GM19452 (cell line): ENCODE results near the gene SOAT1.
"Not testable (repeated sequence)": the region's sequence is repeated elsewhere in the genome, so short reads cannot be mapped to it uniquely, and the experiment has no call there.

Experiments
- ATAC-seq: cut with Tn5 transposase; IDR thresholded peaks from one replicate; pipeline ENCODE4 v1.9.1; 2021; ENCODE audit not compliant: unreplicated experiment

SOAT1 gene

GRCh38 chr1:179351281-179351680 lies 57.7 kb downstream of the SOAT1 start:
- no peak for ATAC-seq

GRCh38 chr1:179352236-179352635 lies 58.6 kb downstream of the SOAT1 start:
- no peak for ATAC-seq

GRCh38 chr1:179353546-179353945 lies 59.9 kb downstream of the SOAT1 start:
- no peak for ATAC-seq

DNA sequence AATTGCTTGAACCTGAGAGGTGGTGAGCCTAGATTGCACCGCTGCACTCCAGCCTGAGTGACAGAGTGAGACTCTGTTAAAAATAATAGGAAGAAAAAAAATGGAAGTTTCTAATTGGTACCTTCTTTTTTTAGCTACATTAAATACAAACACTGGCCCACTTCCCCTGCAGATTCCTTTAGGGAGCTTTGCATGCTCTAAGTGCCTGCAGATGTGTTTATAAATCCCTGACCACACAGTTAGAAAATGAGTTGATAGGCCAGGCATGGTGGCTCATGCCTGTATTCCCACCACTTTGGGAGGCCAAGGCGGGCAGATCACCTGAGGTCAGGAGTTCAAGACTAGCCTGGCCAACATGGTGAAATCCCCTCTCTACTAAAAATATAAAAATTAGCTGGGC lies 68.0 kb downstream of the SOAT1 start:
- ATAC-seq = not testable (repeated sequence)

- peak; percentile 97 for ATAC-seq
Observed at GRCh38 chr1:179365342-179366092, 71.9 kb downstream of the SOAT1 start, which contains the start of gene AXDND1. Gene AXDND1 (plus strand): TSS chr1:179365971. CDS start chr1:179366510, 539 bp downstream.

DNA sequence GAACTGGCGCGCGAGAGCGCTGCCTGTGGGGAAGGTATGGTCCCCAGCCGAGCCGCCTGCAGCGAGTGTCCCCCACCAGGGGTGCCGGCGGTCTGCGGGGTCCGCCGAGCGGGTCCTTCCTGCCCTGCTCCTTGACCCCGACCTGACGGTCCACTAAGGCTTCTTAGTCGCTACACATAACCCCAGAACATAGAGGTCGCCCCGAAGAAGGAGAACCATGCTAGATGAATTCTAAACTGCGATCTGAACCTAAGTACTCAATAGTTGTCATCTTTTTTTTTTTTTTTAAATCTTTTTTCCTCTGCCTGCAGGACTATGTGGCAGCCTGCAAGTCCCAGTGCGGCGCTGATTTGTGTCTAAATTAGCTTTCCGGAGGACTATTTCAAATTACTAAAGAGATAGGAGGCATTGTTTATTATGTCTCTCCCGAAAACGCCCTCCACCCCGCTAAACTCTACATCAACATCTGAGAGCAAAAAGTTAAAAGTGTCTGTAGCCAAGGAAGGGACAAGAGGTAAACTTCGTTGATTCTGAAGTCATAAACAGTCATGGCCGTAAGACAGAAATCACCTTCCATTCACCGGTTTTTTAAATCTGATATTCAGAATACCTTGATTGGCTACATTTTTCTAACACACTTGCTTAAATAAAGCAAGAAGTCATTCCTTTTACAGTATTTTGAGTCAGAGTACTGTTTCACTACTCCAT lies 72.7 kb downstream of the SOAT1 start:
- ATAC-seq = peak; percentile 26

- ATAC-seq = peak; percentile 27
Observed at GRCh38 chr1:179369751-179370341, 76.2 kb downstream of the SOAT1 start.

DNA sequence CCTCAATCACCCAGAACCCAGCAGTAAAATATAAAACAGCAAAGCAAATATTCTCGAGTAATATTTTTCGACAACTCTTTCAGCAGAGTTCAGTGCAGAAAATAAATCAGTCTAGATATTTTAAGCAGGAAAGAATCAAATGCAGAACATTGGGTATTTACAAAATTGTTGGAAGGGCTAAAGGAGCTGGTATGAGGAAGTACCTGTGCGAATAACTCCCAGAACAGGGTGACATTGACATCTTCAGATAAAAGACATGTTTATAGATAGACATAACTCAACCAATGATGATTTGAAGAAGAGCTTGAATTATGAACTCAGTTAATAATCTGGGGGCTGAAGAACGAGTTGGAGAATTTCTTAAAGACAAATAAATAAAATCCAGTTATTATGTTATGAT lies 78.6 kb downstream of the SOAT1 start:
- ATAC-seq = no peak

GRCh38 chr1:179376223-179376622 lies 82.6 kb downstream of the SOAT1 start:
- no peak for ATAC-seq

- ATAC-seq = no peak
Observed at GRCh38 chr1:179380299-179380698, 86.7 kb downstream of the SOAT1 start.

- no peak for ATAC-seq
Observed at GRCh38 chr1:179384027-179384426, 90.4 kb downstream of the SOAT1 start.

GRCh38 chr1:179385510-179385909 lies 91.9 kb downstream of the SOAT1 start:
- ATAC-seq = no peak

DNA sequence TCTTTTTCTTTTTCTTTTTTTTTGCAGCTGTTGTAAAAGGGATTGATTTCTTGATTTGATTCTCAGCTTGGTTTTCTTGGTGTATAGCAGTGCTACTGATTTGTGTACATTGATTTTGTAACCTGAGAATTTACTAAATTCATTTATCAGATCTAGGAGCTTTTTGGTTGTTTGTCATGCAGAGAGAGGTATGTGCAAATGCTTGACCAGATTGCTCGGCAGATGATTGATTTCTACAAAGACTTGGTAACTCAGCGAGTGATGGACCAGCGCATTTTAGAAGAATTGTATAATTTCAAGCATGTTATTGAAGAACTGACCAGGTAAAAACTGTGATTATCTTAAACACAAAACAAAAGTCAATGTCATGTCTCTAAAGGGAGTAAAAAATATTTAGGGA lies 100.1 kb downstream of the SOAT1 start:
- ATAC-seq = no peak

GRCh38 chr1:179399399-179399798 lies 105.8 kb downstream of the SOAT1 start:
- ATAC-seq = not testable (repeated sequence)
